T-helper 2 cell treated with Interferon-gamma antibody and Interleukin-4, amounts not matched to agents 5 μg/mL and 100 μg/mL, for 36 hours (primary cell): ENCODE data around the gene TRAK2.
"Not testable (repeated sequence)": the region's sequence is repeated elsewhere in the genome, so short reads cannot be mapped to it uniquely, and the experiment has no call there.

Experiments
- DNase-seq: peaks from one replicate; pipeline ENCODE4 v3.0.0; 2021; ENCODE audit warnings: low spot score
- H3K27ac Mint-ChIP-seq: one replicate; pipeline ENCODE4 v1.8.0; 2021; ENCODE audit warnings: mild to moderate bottlenecking, mixed read lengths
- H3K27me3 Mint-ChIP-seq: one replicate; pipeline ENCODE4 v1.8.0; 2021; ENCODE audit warnings: low read depth, mixed read lengths
- H3K36me3 Mint-ChIP-seq: one replicate; pipeline ENCODE4 v1.8.0; 2021; ENCODE audit warnings: low read depth, mixed read lengths
- H3K4me1 Mint-ChIP-seq: one replicate; pipeline ENCODE4 v1.8.0; 2021; ENCODE audit warnings: low read depth, mixed read lengths
- H3K4me3 Mint-ChIP-seq: one replicate; pipeline ENCODE4 v1.8.0; 2022; ENCODE audit warnings: mild to moderate bottlenecking, moderate library complexity, mixed read lengths
- H3K9me3 Mint-ChIP-seq: one replicate; pipeline ENCODE4 v1.8.0; 2021; ENCODE audit warnings: mixed read lengths

TRAK2 gene, protein sequence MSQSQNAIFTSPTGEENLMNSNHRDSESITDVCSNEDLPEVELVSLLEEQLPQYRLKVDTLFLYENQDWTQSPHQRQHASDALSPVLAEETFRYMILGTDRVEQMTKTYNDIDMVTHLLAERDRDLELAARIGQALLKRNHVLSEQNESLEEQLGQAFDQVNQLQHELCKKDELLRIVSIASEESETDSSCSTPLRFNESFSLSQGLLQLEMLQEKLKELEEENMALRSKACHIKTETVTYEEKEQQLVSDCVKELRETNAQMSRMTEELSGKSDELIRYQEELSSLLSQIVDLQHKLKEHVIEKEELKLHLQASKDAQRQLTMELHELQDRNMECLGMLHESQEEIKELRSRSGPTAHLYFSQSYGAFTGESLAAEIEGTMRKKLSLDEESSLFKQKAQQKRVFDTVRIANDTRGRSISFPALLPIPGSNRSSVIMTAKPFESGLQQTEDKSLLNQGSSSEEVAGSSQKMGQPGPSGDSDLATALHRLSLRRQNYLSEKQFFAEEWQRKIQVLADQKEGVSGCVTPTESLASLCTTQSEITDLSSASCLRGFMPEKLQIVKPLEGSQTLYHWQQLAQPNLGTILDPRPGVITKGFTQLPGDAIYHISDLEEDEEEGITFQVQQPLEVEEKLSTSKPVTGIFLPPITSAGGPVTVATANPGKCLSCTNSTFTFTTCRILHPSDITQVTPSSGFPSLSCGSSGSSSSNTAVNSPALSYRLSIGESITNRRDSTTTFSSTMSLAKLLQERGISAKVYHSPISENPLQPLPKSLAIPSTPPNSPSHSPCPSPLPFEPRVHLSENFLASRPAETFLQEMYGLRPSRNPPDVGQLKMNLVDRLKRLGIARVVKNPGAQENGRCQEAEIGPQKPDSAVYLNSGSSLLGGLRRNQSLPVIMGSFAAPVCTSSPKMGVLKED

GRCh38 chr2:201451292-201452057 lies at the start of gene TRAK2, which contains the start of gene STRADB:
Gene TRAK2 (minus strand): TSS chr2:201451458. CDS start chr2:201420507, 30,951 bp downstream.
Gene STRADB (plus strand): TSS chr2:201451740. CDS start chr2:201454841, 3,101 bp downstream.
- H3K27ac Mint-ChIP-seq: peak within 1 kb of the TSS; percentile 94
- no peaks in the 10 kb centered on the region for H3K9me3 Mint-ChIP-seq
- peak; percentile 97 for DNase-seq
- peaks cover 12% of the 10 kb centered on the region for H3K27me3 Mint-ChIP-seq
- peak within 1 kb of the TSS; percentile 97 for H3K4me3 Mint-ChIP-seq
- H3K4me1 Mint-ChIP-seq: peaks cover 47% of the 10 kb centered on the region
- peaks cover 23% of the 10 kb centered on the region for H3K36me3 Mint-ChIP-seq

GRCh38 chr2:201500534-201500933 lies 49.3 kb upstream of the TRAK2 start:
- DNase-seq: no peak
- Mint-ChIP-seq H3K4me3 (no peak overlapping the region), H3K36me3 (peaks cover 5% of the 10 kb centered on the region), H3K27me3 (peaks cover 6% of the 10 kb centered on the region), H3K9me3 (peaks cover 35% of the 10 kb centered on the region), H3K27ac (no peak overlapping the region), H3K4me1 (no peaks in the 10 kb centered on the region)

DNA sequence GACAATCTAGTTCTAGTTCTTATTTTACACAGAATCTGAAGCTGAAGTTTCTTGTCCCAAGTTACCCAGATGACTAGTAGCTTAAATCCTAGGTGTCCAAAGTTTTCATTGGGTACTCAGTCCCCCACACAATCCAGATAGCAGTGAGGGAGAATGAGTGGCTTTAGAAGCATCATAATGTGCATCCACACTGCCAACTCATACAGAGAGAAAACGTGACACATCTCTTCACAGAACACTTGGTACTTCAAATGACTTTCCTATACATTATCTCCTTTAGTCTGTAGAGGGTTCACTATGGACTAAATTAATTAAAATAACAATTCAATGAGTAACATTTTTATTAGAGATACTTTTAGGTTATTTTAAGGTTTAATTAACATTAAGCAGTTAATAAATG lies 45.5 kb upstream of the TRAK2 start:
- H3K4me3 Mint-ChIP-seq: no peak overlapping the region
- peaks cover 10% of the 10 kb centered on the region for H3K9me3 Mint-ChIP-seq
- DNase-seq: no peak
- peaks cover 22% of the 10 kb centered on the region for H3K27me3 Mint-ChIP-seq
- no peaks in the 10 kb centered on the region for H3K36me3 Mint-ChIP-seq
- no peaks in the 10 kb centered on the region for H3K4me1 Mint-ChIP-seq
- no peak overlapping the region for H3K27ac Mint-ChIP-seq

- H3K4me1 Mint-ChIP-seq: no peaks in the 10 kb centered on the region
- H3K27me3 Mint-ChIP-seq: peaks cover 40% of the 10 kb centered on the region
- no peak overlapping the region for H3K4me3 Mint-ChIP-seq
- no peaks in the 10 kb centered on the region for H3K9me3 Mint-ChIP-seq
- no peak for DNase-seq
- H3K36me3 Mint-ChIP-seq: no peaks in the 10 kb centered on the region
- H3K27ac Mint-ChIP-seq: no peak overlapping the region
Observed at GRCh38 chr2:201490291-201490690, 39.0 kb upstream of the TRAK2 start.

- H3K4me3 Mint-ChIP-seq: no peak overlapping the region
- peaks cover 9% of the 10 kb centered on the region for H3K27me3 Mint-ChIP-seq
- H3K9me3 Mint-ChIP-seq: no peaks in the 10 kb centered on the region
- H3K4me1 Mint-ChIP-seq: no peaks in the 10 kb centered on the region
- DNase-seq: no peak
- no peak overlapping the region for H3K27ac Mint-ChIP-seq
- no peaks in the 10 kb centered on the region for H3K36me3 Mint-ChIP-seq
Observed at GRCh38 chr2:201484805-201485204, 33.5 kb upstream of the TRAK2 start.

GRCh38 chr2:201483758-201484157 lies 32.5 kb upstream of the TRAK2 start:
- H3K27me3 Mint-ChIP-seq, DNase-seq, H3K9me3 Mint-ChIP-seq, H3K36me3 Mint-ChIP-seq, H3K27ac Mint-ChIP-seq, H3K4me3 Mint-ChIP-seq, H3K4me1 Mint-ChIP-seq: not testable (repeated sequence)

- DNase-seq: no peak
- Mint-ChIP-seq H3K9me3 (no peaks in the 10 kb centered on the region), H3K27me3 (peaks cover 6% of the 10 kb centered on the region)
Observed at GRCh38 chr2:201483342-201483741, 32.1 kb upstream of the TRAK2 start.

GRCh38 chr2:201482543-201482942 lies 31.3 kb upstream of the TRAK2 start:
- peaks cover 3% of the 10 kb centered on the region for H3K36me3 Mint-ChIP-seq
- no peak for DNase-seq
- H3K9me3 Mint-ChIP-seq: no peaks in the 10 kb centered on the region
- H3K27me3 Mint-ChIP-seq: peaks cover 3% of the 10 kb centered on the region
- H3K4me3 Mint-ChIP-seq: no peak overlapping the region
- H3K27ac Mint-ChIP-seq: no peak overlapping the region
- H3K4me1 Mint-ChIP-seq: no peaks in the 10 kb centered on the region

More at GRCh38 chr2:201483342-201483741, 32.1 kb upstream of the TRAK2 start:
- no peaks in the 10 kb centered on the region for H3K4me1 Mint-ChIP-seq
- H3K4me3 Mint-ChIP-seq: no peak overlapping the region
- H3K36me3 Mint-ChIP-seq: peaks cover 3% of the 10 kb centered on the region
- no peak overlapping the region for H3K27ac Mint-ChIP-seq

- Mint-ChIP-seq H3K4me3 (no peak overlapping the region), H3K27ac (no peak overlapping the region), H3K27me3 (no peaks in the 10 kb centered on the region), H3K9me3 (no peaks in the 10 kb centered on the region), H3K4me1 (peaks cover 13% of the 10 kb centered on the region), H3K36me3 (peaks cover 39% of the 10 kb centered on the region)
- no peak for DNase-seq
Observed at GRCh38 chr2:201472411-201472810, 21.2 kb upstream of the TRAK2 start.

DNA sequence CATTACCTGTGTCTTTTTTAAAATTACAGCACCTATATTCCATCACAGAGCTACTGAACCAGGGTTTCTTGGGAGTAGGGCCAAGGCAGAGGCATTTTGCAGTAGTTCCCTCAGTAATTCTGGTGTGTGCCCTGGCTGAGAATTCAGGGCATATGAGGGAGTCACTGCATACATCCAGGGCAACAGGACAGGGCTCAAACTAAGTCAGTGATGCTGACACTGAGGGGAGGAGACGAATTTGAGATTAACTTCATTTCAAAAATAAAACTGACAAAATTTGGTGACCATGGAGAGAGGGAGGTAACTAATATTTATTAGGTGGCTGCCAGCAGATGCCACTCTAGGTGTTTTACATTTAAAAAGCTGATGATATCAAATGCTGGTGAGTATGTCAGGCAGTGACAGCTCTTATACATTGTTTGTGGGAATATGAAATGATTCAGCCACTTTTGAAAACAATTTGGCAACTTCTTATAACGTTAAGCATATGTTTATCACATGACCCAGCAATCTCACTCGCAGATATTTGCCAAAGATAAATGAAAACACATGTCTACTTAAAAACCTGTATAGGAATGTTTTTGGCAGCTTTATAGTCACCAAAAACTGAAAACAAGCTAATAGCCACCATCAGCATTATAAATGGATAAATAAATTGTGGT lies 20.6 kb upstream of the TRAK2 start:
- H3K4me3 Mint-ChIP-seq: no peak overlapping the region
- H3K9me3 Mint-ChIP-seq: no peaks in the 10 kb centered on the region
- H3K27me3 Mint-ChIP-seq: no peaks in the 10 kb centered on the region
- DNase-seq: no peak
- H3K36me3 Mint-ChIP-seq: peaks cover 39% of the 10 kb centered on the region
- peaks cover 13% of the 10 kb centered on the region for H3K4me1 Mint-ChIP-seq
- H3K27ac Mint-ChIP-seq: no peak overlapping the region

DNA sequence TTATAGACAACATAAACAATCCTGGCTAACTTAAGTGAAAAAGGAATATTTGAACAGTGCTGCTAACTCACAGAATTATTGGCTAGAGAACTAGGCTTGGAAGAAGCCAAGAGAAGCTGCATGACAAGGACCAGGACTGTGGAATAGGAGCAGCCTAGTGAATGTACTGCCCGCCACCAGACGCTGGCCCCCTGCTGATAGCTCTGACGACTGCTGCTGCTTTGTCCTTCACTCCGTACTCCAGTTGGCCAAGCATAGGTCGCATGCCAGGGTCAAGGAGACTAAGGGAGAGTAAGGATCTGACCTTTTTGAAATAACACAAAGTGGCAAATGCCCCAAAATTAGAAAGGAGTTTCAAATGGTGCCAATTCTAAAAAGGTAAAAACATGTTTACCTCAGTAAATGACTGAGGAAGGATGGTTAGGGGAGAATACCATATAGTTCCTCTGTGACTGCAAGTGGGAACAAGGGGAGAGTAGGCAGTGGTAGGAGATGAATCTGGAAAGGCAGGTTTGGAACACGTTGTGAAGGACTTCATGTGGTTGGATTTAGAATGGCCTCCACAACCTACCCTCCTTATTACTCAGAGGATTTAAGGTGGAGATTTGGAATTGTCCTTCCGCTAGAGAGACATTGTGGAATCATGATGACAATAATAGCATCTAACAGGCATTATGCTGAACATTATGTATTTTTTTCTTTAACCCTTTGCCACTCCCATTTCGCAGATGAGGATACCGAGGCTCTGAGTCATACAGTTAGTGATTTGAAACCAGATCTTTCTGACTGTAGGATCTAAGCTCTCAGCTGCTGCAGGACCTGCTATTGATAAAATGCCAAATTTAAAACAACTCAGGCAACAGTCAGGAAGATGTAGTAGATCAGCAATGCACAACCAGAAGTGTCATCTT lies 19.8 kb upstream of the TRAK2 start:
- Mint-ChIP-seq H3K27me3 (no peaks in the 10 kb centered on the region), H3K36me3 (peaks cover 39% of the 10 kb centered on the region), H3K9me3 (no peaks in the 10 kb centered on the region), H3K27ac (no peak overlapping the region), H3K4me3 (no peak overlapping the region), H3K4me1 (peaks cover 13% of the 10 kb centered on the region)
- no peak for DNase-seq

GRCh38 chr2:201467666-201468065 lies 16.4 kb upstream of the TRAK2 start:
- Mint-ChIP-seq H3K4me1 (peaks cover 13% of the 10 kb centered on the region), H3K4me3 (no peak overlapping the region), H3K27me3 (no peaks in the 10 kb centered on the region), H3K36me3 (peaks cover 24% of the 10 kb centered on the region), H3K9me3 (no peaks in the 10 kb centered on the region), H3K27ac (no peak overlapping the region)
- DNase-seq: no peak
